Caco-2 (cell line): Measurements from ENCODE around the gene MYOZ1. TPM values are rescaled to one million over a fixed set of nuclear protein-coding genes. Genes with fewer than 3 reads are reported as not detected.
A peak's percentile ranks its signal among the peaks of the same experiment; 100 is the strongest.

ENCODE experiments used
- BruUV-seq: library from RNA; stranded (reverse); fragments of 400-500 nt; replicated peaks from 2 replicates; lab custom pipeline; 2021; lab: Mats Ljungman, UMichigan
- CTCF ChIA-PET: fragments of 300-600 bp; sonication (Branson Sonifier 250); formaldehyde crosslinking; loops from one replicate; lab custom pipeline; 2022; ENCODE audit warnings: antibody characterized with exemption; lab: Charles Lee
- POLR2A ChIA-PET: fragments of 300-600 bp; sonication (Branson Sonifier 250); formaldehyde crosslinking; loops from one replicate; lab custom pipeline; 2022; ENCODE audit warnings: antibody characterized with exemption; lab: Charles Lee
- DNase-seq, 2 experiments: peaks; one replicate each; pipeline versions ENCODE4 v3.0.0 to v3.0.0-alpha.2; 2020 to 2022
- H3K27me3 ChIP-seq: replicated peaks from 2 replicates; pipeline ENCODE4 v1.6.0; 2011; ENCODE audit warnings: low read length; ENCODE audit not compliant: control insufficient read depth, insufficient read depth
- H3K36me3 ChIP-seq: 2 replicates; pipeline ENCODE4 v1.5.1; 2011; ENCODE audit warnings: low read length; ENCODE audit not compliant: control insufficient read depth, insufficient read depth
- H3K4me1 ChIP-seq: fragments of 250-450 bp; sonication (Bioruptor Pico); 2 replicates; pipeline ENCODE4 v1.5.1; 2020; ENCODE audit warnings: mild to moderate bottlenecking
- H3K4me3 ChIP-seq: 2 replicates; pipeline ENCODE4 v1.5.1; 2011; ENCODE audit warnings: low read depth, mild to moderate bottlenecking, control low read depth, low read length
- H3K9me3 ChIP-seq: fragments of 250-450 bp; sonication (Bioruptor Pico); 2 replicates; pipeline ENCODE4 v1.5.1; 2020; ENCODE audit warnings: mild to moderate bottlenecking, moderate library complexity
- H3K27ac Mint-ChIP-seq: one replicate; pipeline ENCODE4 v1.8.0; 2022; ENCODE audit warnings: mixed read lengths; ENCODE audit not compliant: unreplicated experiment
- H3K27me3 Mint-ChIP-seq: one replicate; pipeline ENCODE4 v1.8.0; 2022; ENCODE audit warnings: mixed read lengths; ENCODE audit not compliant: insufficient read depth, unreplicated experiment
- H3K36me3 Mint-ChIP-seq: one replicate; pipeline ENCODE4 v1.8.0; 2022; ENCODE audit warnings: mild to moderate bottlenecking, mixed read lengths; ENCODE audit not compliant: insufficient read depth, unreplicated experiment
- H3K4me1 Mint-ChIP-seq: one replicate; pipeline ENCODE4 v1.8.0; 2022; ENCODE audit warnings: low read depth, mixed read lengths; ENCODE audit not compliant: unreplicated experiment
- H3K4me3 Mint-ChIP-seq: one replicate; pipeline ENCODE4 v1.8.0; 2022; ENCODE audit warnings: mild to moderate bottlenecking, moderate library complexity, mixed read lengths; ENCODE audit not compliant: unreplicated experiment
- H3K9me3 Mint-ChIP-seq: one replicate; pipeline ENCODE4 v1.8.0; 2022; ENCODE audit warnings: mixed read lengths; ENCODE audit not compliant: unreplicated experiment
- intact Hi-C: fragments of 100-400 bp; cut with micrococcal nuclease; formaldehyde crosslinking; loops from one replicate; pipeline ENCODE4 v1.10.0; 2022; ENCODE audit not compliant: unreplicated experiment
- total RNA-seq: library from RNA; stranded (reverse); gene quantifications from 2 replicates; pipeline ENCODE4 v1.2.3, GENCODE V29; 2022
- TF ChIP-seq, protein P1 (sequence below), 2 experiments: fragments of 200-600 bp in 1 of 2; IDR thresholded peaks; 1 replicate in 1 of 2; 2 replicates in 1 of 2; pipeline versions ENCODE4 v1.5.1 to v1.8.0; 2011 to 2022; ENCODE audit warnings: antibody characterized with exemption in 1 of 2, control low read depth in 1 of 2, inconsistent platforms in 1 of 2, low read depth in 1 of 2, low read length in 1 of 2, mild to moderate bottlenecking in 1 of 2, moderate library complexity in 1 of 2; ENCODE audit not compliant: insufficient read depth in 1 of 2, severe bottlenecking in 1 of 2, unreplicated experiment in 1 of 2

MYOZ1 gene
- total RNA-seq, 1 experiment from 2014 or later: 0.52 TPM

DNA sequence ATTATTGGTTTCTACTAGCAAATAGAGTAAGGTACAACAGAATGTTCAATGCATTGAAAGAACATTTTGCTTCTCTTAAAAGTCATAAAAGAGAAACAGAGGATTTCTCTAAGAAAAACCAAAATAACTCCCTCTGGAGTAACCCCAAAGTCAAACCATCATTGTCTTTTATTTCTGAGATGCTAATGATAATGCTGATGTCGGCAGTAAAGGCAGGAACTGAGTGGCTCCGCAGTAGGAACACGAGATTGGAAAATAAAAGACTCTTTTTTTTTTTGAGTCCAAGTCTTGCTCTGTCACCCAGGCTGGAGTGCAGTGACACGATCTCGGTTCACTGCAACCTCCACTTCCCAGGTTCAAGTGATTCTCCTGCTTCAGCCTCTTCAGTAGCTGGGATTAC, 47.5 kb downstream of the MYOZ1 start:
- Histone ChIP-seq H3K4me1 (peaks cover 22% of the 10 kb centered on the region), H3K9me3 (no peaks in the 10 kb centered on the region), H3K27me3 (no peaks in the 10 kb centered on the region), H3K4me3 (no peak overlapping the region), H3K36me3 (no peaks in the 10 kb centered on the region; the same call in 1 of the 2 replicates)
- H3K36me3 Mint-ChIP-seq: no peaks in the 10 kb centered on the region
- intact Hi-C loops: no loop called here
- no peak for DNase-seq
- no peaks in the 10 kb centered on the region for H3K9me3 Mint-ChIP-seq
- TF ChIP-seq, protein P1, sequence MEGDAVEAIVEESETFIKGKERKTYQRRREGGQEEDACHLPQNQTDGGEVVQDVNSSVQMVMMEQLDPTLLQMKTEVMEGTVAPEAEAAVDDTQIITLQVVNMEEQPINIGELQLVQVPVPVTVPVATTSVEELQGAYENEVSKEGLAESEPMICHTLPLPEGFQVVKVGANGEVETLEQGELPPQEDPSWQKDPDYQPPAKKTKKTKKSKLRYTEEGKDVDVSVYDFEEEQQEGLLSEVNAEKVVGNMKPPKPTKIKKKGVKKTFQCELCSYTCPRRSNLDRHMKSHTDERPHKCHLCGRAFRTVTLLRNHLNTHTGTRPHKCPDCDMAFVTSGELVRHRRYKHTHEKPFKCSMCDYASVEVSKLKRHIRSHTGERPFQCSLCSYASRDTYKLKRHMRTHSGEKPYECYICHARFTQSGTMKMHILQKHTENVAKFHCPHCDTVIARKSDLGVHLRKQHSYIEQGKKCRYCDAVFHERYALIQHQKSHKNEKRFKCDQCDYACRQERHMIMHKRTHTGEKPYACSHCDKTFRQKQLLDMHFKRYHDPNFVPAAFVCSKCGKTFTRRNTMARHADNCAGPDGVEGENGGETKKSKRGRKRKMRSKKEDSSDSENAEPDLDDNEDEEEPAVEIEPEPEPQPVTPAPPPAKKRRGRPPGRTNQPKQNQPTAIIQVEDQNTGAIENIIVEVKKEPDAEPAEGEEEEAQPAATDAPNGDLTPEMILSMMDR (IDR thresholded peaks at IDR 0.05; ENCODE audit: insufficient read depth in 1 of 2, low read depth in 1 of 2, low read length in 1 of 2, severe bottlenecking in 1 of 2, unreplicated experiment in 1 of 2): no peak
- no peaks in the 10 kb centered on the region for H3K27me3 Mint-ChIP-seq
- H3K27ac Mint-ChIP-seq: no peak overlapping the region
- CTCF ChIA-PET: no interaction called here
- POLR2A ChIA-PET: no interaction called here
- H3K4me1 Mint-ChIP-seq: peaks cover 34% of the 10 kb centered on the region
- no TSS peak for BruUV-seq
- H3K4me3 Mint-ChIP-seq: no peak overlapping the region

DNA sequence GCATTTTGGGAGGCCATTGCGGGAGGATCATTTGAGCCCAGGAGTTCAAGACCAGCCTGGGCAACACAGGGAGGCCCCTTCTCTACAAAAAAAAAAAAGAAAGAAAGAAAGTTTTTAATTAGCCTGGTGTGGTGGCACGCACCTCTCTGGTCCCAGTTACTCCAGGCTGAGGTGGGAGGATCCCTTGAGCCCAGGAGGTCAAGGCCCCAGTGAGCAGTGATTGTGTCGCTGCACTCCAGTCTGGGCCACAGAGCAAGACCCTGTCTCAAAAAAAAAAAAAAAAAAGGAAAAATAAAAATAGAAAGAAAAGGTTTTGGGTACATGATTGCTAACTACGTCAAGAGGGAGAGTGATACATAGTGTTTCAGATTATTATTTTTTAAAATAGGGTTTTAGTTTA, 48.2 kb downstream of the MYOZ1 start:
- no peak overlapping the region for H3K4me3 Mint-ChIP-seq
- H3K27me3 Mint-ChIP-seq: no peaks in the 10 kb centered on the region
- Histone ChIP-seq H3K27me3 (no peaks in the 10 kb centered on the region), H3K9me3 (no peaks in the 10 kb centered on the region), H3K36me3 (no peaks in the 10 kb centered on the region; the same call in 1 of the 2 replicates), H3K4me1 (peaks cover 28% of the 10 kb centered on the region), H3K4me3 (no peak overlapping the region)
- CTCF ChIA-PET: no interaction called here
- no peaks in the 10 kb centered on the region for H3K36me3 Mint-ChIP-seq
- no peaks in the 10 kb centered on the region for H3K9me3 Mint-ChIP-seq
- POLR2A ChIA-PET: no interaction called here
- TF ChIP-seq, protein P1 (IDR thresholded peaks at IDR 0.05; ENCODE audit: insufficient read depth in 1 of 2, low read depth in 1 of 2, low read length in 1 of 2, severe bottlenecking in 1 of 2, unreplicated experiment in 1 of 2): no peak
- H3K27ac Mint-ChIP-seq: peak overlapping the region; percentile 96
- no TSS peak for BruUV-seq
- DNase-seq: no peak
- intact Hi-C loops: no loop called here
- H3K4me1 Mint-ChIP-seq: peaks cover 40% of the 10 kb centered on the region

DNA sequence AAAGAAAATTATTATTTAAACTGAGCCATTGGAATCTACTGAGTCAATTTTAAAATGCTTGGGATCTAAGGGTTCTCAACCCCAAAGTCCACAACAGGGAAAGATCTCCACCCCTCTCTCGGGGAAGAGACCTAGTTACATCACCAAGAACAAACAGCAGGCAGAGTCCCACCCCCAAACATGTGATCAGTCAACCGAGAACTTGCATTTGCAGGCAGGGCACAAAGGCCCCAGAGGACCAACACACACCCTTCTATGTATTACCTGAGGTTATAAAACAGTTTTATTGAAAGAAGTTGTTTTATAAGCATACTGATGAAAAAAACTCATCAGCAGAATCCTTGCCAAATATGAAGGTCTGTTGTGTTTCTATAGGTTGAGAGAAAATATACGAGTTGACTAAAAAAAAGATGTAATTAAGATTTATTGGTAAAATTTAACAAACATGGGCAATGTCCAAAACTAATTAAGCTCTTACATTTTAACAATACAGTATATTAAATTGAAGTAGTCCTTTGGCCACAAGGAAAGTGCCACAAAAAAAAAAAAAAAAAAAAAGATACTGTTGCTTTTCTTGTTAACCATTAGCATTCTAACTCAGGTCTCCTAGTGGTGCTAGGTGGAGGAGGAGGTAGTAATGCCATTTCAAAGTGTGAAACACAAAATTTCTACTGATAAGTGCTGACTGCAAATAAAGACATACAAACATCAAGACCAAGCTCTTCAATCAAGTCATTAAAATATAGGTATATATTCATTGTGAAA, 49.2 kb downstream of the MYOZ1 start:
- intact Hi-C loops: loop anchor here (1.0 kb wide), 1 partner anchor 9 kb away; no protein-coding TSS in a partner anchor
- no peaks in the 10 kb centered on the region for H3K36me3 Mint-ChIP-seq
- peak overlapping the region; percentile 60 for H3K4me3 Mint-ChIP-seq
- H3K27me3 Mint-ChIP-seq: no peaks in the 10 kb centered on the region
- POLR2A ChIA-PET: interaction anchor here (0.6 to 1.5 kb wide), 4 partner anchors 9 to 138 kb away, joined by 3 to 11 read pairs (median 6); partner anchors contain the start of gene PPP3CB
- TF ChIP-seq, protein P1 (IDR thresholded peaks at IDR 0.05; ENCODE audit: insufficient read depth in 1 of 2, low read depth in 1 of 2, low read length in 1 of 2, severe bottlenecking in 1 of 2, unreplicated experiment in 1 of 2): peak; percentile 11 to 14
- H3K9me3 Mint-ChIP-seq: no peaks in the 10 kb centered on the region
- H3K9me3 ChIP-seq: no peaks in the 10 kb centered on the region
- peak overlapping the region; percentile 96 for H3K27ac Mint-ChIP-seq
- peak; percentile 86 to 87 for DNase-seq
- CTCF ChIA-PET: interaction anchor here (0.9 to 1.2 kb wide), 3 partner anchors 10 to 63 kb away, joined by 3 to 10 read pairs (median 3); no protein-coding TSS in a partner anchor
- peak overlapping the region; percentile 9; the same call in 1 of the 2 replicates for H3K4me3 ChIP-seq
- H3K4me1 Mint-ChIP-seq: peaks cover 40% of the 10 kb centered on the region
- H3K36me3 ChIP-seq: no peaks in the 10 kb centered on the region
- peaks cover 35% of the 10 kb centered on the region for H3K4me1 ChIP-seq
- no TSS peak for BruUV-seq
- H3K27me3 ChIP-seq: no peaks in the 10 kb centered on the region
